Activated CD8-positive, alpha-beta memory T cell treated with anti-CD3 and anti-CD28 coated beads for 36 hours (primary cell): ENCODE data around the gene PDZD7. TPM values are rescaled to one million over a fixed set of nuclear protein-coding genes. Genes with fewer than 3 reads are reported as not detected.

Source experiments
- CTCF ChIA-PET: fragments of 350-600 bp; sonication (Branson Sonifier 250); formaldehyde crosslinking; loops from one replicate; lab custom pipeline; 2021; ENCODE audit warnings: antibody characterized with exemption; lab: Charles Lee
- POLR2A ChIA-PET: fragments of 350-600 bp; sonication (Branson Sonifier 250); formaldehyde crosslinking; loops from one replicate; lab custom pipeline; 2021; ENCODE audit warnings: antibody characterized with exemption; lab: Charles Lee
- total RNA-seq, 2 experiments: library from RNA; stranded (reverse); gene quantifications; one replicate each; pipeline ENCODE4 v1.2.3, GENCODE V29; 2021

PDZD7 gene
- total RNA-seq, 2 experiments from 2014 or later, result 0.27 TPM

DNA sequence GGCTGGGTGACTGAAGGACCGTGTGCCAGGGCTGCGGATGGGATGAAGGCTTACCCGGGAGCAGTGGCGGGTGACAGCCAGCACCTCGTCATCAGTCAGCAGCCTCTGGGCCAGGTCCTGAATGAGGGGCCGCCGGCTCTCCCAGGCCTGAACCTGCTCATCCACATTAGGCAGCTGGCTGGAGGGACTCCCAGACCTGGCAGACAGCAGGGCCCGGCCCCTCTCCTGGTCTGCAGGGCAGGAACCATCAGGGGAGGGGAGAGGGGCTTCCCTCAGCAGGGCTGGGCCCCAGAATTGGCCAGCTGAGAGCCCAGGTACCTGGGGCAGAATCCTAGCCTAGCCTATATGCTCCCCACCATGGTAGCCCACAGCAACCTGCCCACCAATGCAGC lies 15.4 kb downstream of the PDZD7 start:
- CTCF ChIA-PET, result interaction anchor here (0.6 to 4.6 kb wide), 13 partner anchors 13 to 1047 kb away, joined by 3 to 36 read pairs (median 7); partner anchors contain the start of genes KAZALD1, LZTS2, PDZD7 and SEMA4G
- POLR2A ChIA-PET, result no interaction called here

DNA sequence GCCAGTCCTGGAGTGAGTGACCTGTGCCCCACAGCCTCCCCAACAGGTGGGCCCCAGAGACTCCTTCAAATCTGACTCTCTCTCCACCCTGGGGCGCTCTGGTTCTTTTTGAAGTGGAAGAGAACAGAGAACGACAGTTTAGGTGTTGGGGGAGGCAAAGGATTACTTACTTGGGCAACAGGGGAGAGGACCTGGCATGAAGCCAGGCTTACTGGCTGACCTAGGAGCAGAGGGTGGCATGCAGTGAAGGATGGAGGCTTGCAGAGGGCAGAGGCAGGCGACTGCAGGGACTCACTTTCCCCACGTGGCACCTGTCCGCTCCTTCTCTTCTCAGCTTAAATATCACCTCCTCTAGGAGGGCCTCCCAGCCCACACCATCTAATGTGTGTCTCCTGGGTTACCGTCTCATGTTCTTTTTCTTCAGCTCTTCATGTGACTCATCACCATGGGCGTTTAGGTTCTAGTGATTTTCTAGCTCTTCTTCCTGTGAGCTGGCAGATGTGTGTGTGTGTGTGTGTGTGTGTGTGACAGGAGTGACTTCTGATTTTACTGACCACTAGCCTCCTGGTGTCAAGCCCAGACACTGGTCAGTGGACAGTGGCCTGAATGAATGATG lies 15.9 kb downstream of the PDZD7 start:
- ChIA-PET POLR2A (interaction anchor here (0.6 kb wide), 2 partner anchors 46 to 1699 kb away, joined by 3 read pairs; partner anchors contain the start of gene ARL3), CTCF (interaction anchor here (0.6 to 4.6 kb wide), 22 partner anchors 8 to 573 kb away, joined by 3 to 36 read pairs (median 6); partner anchors contain the start of genes KAZALD1, LZTS2, PDZD7 and SEMA4G)

DNA sequence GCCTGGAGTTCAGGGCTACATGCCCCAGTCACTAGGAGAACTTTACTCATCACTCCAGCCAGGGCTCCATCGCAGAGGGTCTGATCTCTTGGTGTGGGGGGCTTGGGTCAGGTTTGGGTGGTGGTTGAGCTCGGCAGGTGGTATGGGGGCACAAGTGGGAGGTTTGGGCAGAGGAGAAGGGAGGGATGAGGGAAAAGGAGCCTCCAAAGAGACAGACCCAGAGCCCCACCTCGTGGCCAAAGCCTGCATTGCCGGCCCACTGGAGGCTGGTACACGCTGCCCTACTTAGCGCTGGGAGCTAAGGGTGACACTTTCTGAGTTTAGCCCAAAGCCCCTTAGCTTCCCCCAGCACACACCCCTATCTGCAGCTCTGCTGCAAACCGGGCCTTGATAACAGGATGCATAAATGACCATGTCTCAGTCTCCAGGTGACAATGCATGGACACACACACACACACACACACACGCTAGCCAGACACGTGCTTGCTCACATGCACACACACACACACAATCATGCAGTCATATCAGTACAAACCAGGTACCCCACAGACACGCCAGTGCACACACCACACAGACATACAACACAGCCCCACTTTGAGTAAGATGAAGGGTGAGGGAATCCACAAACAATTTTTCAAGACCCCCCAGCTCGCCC lies 16.6 kb downstream of the PDZD7 start:
- ChIA-PET POLR2A (interaction anchor here (0.6 to 0.7 kb wide), 3 partner anchors 16 to 180 kb away, joined by 3 to 5 read pairs (median 4); partner anchors contain the start of gene PDZD7), CTCF (interaction anchor here (0.7 to 4.6 kb wide), 23 partner anchors 9 to 546 kb away, joined by 3 to 36 read pairs (median 5); partner anchors contain the start of genes KAZALD1, LZTS2, PDZD7 and SFXN3)

DNA sequence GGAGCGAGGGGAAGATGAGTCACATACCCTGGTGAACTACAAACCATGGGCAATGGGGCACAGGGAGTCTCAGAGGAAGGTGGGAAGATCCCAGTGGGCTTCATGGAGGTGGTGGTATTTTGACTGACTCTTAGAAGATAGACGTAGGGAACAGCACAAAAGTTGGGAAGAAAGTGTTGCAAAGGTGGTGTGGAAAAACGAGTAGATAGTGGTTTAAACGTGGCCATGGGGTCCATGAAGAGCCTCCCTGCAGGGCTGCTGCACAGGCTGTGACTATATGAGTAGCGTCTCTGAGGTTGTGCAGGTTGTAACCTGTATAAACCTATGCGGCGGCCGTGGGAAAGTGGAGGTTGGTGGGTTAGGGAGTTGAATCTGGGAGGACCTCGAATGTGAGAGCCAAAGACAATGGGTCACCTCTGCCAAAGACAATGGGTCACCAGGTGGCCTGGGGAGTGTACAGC lies 17.5 kb downstream of the PDZD7 start:
- CTCF ChIA-PET, result interaction anchor here (0.6 to 4.6 kb wide), 15 partner anchors 8 to 547 kb away, joined by 3 to 36 read pairs (median 6); partner anchors contain the start of genes KAZALD1, LZTS2, PDZD7 and SFXN3
- POLR2A ChIA-PET, result interaction anchor here (0.7 kb wide), 1 partner anchor 179 kb away, joined by 4 read pairs; no protein-coding TSS in a partner anchor

DNA sequence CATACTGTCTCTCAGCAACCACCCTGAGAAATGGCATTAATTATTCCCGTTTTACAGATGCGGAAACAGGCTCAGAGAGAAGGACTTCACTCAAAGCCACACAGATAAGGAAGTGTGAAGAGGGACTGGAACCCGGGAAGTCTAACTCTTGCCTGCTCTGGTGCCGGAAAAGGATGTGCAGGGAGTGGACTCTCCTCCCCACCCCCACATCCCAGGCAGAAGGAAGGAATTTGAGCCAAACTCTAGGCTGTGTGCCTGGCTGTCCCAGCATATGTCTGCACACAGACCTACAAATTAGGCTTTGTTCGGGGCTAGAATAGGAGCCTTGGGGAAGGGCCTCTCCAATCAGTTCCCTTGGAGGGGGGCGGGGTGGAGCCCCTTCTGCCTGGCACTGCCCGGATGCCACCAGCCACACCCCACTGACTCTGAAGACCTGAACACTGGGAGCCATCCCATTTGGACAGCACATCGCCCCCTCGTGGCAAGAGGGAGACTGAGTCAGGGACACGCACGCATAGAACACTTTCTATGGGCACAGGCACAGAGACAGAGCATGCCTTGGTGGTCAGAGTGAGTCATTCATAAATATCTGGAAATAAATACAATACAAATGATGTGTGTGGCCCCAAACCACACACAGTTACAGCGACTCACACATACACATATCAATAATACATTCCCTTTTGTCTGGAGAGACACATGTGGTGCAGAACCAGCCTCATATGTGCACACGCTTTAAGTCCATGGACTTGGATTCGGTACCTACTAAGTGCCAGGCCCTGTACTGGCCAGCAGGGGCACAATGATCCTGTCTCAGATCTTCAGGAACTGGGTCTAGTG lies 18.2 kb downstream of the PDZD7 start:
- ChIA-PET POLR2A (no interaction called here), CTCF (interaction anchor here (0.9 to 2.2 kb wide), 4 partner anchors 10 to 17 kb away, joined by 3 to 14 read pairs (median 4); partner anchors contain the start of gene LZTS2)

DNA sequence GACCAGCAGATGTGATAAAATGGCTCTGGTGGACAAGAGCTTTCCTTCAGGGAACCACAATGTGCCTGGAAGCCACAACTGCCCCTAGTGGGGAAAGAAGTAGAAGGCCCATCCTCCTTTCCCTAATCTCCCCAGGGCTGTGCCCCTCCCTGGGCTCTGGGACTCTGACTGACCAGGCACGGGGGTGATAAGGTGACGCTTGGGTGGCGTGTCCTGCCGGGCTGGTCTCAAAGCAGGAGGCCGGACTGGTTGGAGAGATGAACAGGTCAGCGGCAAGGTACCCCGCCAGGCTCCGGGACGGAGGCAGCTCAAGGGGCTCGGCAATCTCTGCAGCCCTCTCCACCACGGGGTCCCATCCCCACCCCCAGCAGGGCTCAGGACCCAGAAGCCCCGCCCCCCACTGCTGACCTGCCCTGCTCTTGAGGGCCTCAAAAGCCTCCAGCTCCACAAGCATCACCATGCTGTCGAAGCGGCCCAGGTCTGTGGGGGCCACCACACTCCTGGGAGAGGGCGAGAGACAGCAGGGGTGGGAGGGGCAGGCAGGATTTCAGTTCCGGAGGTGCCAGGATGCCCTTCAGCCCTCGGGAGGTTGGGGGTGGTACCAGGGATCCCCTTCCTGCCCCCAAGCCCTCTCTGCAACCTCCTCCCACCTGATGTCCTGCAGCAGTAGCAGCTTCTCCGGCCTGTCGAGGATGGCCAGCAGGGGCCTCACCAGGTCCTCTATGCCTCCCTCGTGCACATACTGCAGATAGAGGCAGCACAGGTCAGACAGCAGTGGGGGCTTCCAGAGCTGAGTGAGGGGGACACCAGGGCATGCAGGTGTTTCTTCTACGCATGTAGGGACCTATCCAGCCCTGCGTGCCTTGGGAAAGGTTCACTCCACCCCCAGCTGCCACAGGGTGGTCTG lies 19.2 kb downstream of the PDZD7 start:
- POLR2A ChIA-PET, result no interaction called here
- CTCF ChIA-PET, result interaction anchor here (0.9 to 2.2 kb wide), 4 partner anchors 9 to 18 kb away, joined by 3 to 14 read pairs (median 4); partner anchors contain the start of gene LZTS2

DNA sequence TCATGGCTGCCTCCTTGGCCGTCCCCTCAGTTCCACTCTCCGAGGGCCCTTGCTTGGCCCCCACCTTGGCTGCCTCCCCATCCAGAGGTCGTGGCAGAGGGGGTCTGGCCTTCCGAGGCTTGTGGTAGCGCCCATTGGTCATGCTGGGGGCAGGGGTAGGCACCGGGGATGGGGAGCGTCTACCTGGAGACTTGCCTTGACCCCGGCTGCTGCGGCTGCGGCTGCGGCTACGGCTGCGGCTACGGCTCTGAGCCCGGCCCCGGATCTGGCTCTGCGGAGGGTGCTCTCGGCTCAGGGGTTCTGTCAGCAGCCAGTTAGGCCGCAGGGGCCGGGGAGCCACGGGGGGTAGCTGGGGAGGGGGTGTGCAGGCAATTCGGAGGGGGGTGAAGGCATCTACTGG lies 20.6 kb downstream of the PDZD7 start:
- ChIA-PET CTCF (interaction anchor here (1.1 to 2.2 kb wide), 2 partner anchors 8 to 11 kb away, joined by 4 to 14 read pairs; partner anchors contain the start of gene LZTS2), POLR2A (no interaction called here)

DNA sequence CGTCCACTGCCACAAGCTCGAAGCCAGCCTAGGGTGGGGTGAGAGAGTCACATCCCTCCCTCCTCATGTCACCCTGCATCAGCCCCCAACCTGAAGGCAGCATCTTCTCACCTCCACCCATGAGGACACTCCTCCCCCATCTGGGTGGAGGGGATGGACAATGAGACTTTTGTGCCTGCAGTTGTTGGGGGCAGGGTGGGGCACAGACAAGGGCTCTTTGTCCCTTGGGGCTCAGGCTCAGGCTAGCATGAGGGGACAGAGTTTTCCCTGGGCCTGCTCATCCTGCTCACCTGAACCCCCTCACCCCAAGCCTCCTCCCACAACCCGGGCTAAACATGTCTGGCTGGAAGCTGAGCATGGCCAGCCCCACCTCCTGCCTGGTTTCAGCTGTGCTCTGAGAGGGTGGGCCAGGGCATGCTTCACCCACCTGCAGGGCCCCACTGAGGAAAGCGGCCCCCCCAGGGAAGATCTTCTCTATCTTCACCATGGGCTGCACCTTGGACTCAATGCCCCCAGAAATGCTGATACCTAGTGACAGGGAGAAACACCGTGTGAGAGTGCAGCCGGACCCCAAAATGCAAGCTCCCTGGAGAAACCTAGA lies 22.0 kb downstream of the PDZD7 start:
- CTCF ChIA-PET, result interaction anchor here (1.5 to 1.9 kb wide), 2 partner anchors 10 to 11 kb away, joined by 5 to 6 read pairs; no protein-coding TSS in a partner anchor
- POLR2A ChIA-PET, result no interaction called here

DNA sequence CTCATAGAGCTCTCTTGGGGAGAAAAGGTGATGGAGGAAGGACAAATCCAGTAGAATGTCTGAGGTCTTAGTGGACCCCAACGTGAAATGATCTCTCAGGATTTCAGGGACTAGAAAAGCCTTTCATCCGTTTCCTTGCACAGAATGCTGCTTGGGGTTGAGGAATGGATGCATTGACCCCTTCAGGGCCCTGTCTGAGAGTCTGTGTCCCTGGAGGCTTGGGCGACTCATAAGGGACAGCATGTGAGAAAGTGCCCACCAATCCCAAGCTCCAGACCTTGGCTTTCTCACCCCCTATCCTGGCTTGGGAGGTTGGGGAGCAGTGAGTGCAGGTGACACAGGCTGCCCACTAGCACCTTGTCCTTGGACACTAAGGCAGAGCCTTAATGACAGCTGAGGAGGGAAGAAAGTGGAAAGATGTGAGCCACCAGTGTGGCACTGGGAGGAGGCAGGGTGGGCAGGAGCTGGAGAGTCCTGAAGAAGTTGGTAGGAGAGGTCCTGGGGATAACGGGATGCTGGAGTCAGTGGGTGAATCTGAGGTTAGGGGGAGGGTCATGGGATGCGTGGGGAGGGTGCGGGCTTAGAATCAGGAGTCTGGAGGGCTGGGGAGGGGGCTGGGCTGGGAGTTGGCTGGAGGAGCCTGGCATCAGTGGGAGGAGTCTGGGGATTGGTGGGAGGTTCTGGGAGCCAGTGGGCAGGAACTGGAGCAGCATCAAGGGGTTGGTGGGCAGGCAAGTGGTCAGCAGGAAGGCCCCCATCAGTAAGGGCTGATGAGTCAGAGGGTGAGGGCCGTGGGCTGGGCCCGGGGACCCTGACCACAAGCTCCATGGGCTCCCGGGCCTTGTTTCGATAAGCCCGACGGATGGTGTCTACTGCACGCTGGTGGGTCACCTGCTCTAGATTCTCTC lies 22.8 kb downstream of the PDZD7 start:
- POLR2A ChIA-PET, result no interaction called here
- CTCF ChIA-PET, result interaction anchor here (0.9 to 1.9 kb wide), 5 partner anchors 9 to 11 kb away, joined by 3 to 6 read pairs (median 3); partner anchors contain the start of gene LZTS2

DNA sequence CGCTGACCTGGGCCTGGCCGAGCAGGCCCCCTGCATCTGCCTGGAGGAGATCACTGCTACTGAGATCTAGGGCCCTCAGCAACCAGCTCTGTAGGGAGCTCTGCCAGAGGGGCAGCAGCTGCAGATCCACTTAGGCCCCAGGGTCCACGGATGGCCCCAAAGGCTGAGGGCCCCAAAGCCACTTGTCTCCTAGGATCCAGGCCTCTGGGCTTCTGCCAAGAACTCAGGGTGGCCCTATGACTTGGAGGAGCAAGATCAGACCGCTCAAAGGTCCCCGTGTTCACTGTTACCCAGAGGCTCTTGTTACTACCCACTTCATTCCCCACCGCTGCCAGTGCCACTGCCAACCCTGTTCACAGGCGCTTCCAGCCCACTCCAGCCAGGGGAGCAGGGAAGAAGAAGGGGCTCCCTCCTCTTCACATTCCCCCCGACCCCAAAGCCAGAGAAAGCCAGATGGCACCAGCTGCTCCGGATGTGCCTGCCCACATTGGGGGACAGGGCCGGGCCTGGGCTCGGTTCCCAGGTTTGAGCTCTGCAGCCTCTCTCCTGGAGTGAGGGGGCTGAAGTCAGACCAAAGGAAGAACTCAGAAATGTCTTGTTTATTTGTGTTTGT lies 23.7 kb downstream of the PDZD7 start:
- ChIA-PET POLR2A (no interaction called here), CTCF (interaction anchor here (1.1 kb wide), 2 partner anchors 10 to 12 kb away, joined by 3 read pairs; no protein-coding TSS in a partner anchor)

DNA sequence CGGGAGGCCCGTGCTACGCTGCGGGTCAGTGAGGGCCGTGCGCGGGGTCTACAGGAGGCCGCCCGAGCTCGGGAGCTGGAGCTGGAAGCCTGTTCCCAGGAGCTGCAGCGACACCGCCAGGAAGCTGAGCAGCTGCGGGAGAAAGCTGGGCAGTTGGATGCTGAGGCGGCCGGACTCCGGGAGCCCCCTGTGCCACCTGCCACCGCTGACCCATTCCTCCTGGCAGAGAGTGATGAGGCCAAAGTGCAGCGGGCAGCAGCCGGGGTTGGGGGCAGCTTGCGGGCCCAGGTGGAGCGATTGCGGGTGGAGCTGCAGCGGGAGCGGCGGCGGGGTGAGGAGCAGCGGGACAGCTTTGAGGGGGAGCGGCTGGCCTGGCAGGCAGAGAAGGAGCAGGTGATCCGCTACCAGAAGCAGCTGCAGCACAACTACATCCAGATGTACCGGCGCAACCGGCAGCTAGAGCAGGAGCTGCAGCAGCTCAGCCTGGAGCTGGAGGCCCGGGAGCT lies 24.3 kb downstream of the PDZD7 start:
- ChIA-PET CTCF (interaction anchor here (1.1 to 2.2 kb wide), 2 partner anchors 7 to 9 kb away, joined by 3 to 7 read pairs; no protein-coding TSS in a partner anchor), POLR2A (interaction anchor here (1.0 kb wide), 1 partner anchor 14 kb away, joined by 4 read pairs; no protein-coding TSS in a partner anchor)

DNA sequence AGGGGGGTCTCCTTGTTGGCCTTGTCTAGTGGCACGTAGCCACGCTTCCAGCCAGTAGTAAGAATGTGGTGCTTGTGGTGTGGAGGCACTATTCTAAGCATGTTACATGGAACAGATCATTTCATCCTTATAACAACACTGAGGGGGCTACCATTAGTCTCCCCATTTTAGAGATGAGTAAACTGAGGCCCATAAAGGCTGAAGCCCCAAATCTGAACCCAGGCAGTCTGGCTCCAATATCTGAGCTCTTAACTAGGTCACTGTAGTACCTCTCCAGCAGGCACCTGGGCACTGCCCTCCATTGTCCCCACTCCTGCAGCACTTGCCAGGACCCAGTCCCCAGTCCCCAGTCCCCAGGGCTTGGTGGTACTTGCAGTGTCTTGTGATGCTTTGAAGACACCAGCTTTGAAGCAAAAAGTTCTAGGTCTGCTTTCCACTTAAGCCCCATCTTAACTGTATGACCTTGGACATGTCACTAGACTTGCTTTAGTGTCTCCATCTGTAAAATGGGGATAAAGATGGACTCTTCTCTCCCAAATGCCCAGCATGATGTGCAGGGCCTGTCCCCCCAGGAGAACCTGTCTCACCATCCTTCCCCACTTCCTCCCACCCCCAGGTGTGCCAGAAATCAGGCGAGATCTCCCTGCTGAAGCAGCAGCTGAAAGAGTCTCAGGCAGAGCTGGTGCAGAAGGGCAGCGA lies 24.9 kb downstream of the PDZD7 start:
- ChIA-PET CTCF (interaction anchor here (2.2 kb wide), 1 partner anchor 8 kb away, joined by 7 read pairs; no protein-coding TSS in a partner anchor), POLR2A (interaction anchor here (0.5 to 1.0 kb wide), 2 partner anchors 13 to 1714 kb away, joined by 3 to 4 read pairs; no protein-coding TSS in a partner anchor)

DNA sequence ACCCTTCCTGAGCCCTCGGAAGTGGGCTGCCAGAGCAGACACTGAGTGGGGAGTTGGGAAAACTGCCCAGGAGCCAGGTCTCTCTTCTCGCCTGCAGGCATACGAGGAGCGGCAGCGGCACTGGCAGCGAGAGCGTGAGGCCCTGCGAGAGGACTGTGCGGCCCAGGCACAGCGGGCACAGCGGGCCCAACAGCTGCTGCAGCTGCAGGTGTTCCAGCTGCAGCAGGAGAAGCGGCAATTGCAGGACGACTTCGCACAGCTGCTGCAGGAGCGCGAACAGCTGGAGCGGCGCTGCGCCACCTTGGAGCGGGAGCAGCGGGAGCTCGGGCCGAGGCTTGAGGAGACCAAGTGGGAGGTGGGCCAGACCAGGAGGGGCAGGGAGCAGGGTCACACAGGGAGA lies 25.6 kb downstream of the PDZD7 start:
- ChIA-PET CTCF (interaction anchor here (1.3 to 2.2 kb wide), 2 partner anchors 9 to 14 kb away, joined by 5 to 7 read pairs; no protein-coding TSS in a partner anchor), POLR2A (interaction anchor here (1.0 kb wide), 1 partner anchor 13 kb away, joined by 4 read pairs; no protein-coding TSS in a partner anchor)

DNA sequence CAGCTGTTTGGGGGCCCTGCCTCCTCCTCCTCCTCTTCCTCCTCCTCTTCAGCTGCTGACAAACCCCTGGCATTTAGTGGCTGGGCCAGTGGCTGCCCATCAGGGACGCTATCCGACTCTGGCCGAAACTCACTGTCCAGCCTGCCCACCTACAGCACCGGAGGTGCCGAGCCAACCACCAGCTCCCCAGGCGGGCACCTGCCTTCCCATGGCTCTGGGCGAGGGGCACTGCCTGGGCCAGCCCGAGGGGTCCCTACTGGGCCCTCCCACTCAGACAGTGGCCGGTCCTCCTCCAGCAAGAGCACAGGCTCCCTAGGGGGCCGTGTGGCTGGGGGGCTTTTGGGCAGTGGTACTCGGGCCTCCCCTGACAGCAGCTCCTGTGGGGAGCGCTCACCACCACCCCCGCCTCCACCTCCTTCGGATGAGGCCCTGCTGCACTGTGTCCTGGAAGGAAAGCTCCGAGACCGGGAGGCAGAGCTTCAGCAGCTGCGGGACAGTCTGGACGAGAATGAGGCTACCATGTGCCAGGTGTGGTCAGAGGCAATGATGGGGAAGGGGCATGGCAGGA lies 27.2 kb downstream of the PDZD7 start:
- ChIA-PET POLR2A (no interaction called here), CTCF (interaction anchor here (1.1 to 2.0 kb wide), 2 partner anchors 8 to 11 kb away, joined by 4 to 10 read pairs; no protein-coding TSS in a partner anchor)
